ENCODE results near the gene EGR1.

DNA sequence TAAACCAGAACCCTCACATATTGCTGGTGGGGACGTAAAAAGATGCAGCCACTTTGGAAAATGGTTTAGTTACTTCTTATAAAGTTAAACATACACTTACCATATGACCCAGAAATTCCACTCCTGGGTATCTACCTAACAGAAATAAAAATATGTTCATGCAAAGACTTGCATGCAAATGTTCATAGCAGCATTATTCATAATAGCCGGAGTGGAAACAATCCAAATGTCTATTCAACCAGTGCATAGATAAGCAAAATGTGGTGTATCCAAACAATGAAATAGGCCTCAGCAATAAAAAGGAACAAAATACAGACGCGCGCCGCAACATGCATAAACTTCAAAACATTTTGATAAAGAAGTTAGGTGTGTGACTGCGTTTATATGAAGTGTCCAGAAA is 11.6 kb downstream of the EGR1 start:
- TF ChIP-seq, protein P1, sequence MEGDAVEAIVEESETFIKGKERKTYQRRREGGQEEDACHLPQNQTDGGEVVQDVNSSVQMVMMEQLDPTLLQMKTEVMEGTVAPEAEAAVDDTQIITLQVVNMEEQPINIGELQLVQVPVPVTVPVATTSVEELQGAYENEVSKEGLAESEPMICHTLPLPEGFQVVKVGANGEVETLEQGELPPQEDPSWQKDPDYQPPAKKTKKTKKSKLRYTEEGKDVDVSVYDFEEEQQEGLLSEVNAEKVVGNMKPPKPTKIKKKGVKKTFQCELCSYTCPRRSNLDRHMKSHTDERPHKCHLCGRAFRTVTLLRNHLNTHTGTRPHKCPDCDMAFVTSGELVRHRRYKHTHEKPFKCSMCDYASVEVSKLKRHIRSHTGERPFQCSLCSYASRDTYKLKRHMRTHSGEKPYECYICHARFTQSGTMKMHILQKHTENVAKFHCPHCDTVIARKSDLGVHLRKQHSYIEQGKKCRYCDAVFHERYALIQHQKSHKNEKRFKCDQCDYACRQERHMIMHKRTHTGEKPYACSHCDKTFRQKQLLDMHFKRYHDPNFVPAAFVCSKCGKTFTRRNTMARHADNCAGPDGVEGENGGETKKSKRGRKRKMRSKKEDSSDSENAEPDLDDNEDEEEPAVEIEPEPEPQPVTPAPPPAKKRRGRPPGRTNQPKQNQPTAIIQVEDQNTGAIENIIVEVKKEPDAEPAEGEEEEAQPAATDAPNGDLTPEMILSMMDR (IDR thresholded peaks at IDR 0.05) = no peak
- TF ChIP-seq POLR2AphosphoS5 (IDR thresholded peaks at IDR 0.05) (no peak), POLR2A (IDR thresholded peaks at IDR 0.05) (no peak)
